HFFc6 (cell line): ENCODE data around the gene PPM1B. TPM values are rescaled to one million over a fixed set of nuclear protein-coding genes. Genes with fewer than 3 reads are reported as not detected.

Experiments used
- DNase-seq: peaks from one replicate; pipeline ENCODE4 v3.0.0-alpha.2; 2018
- H3K27ac Mint-ChIP-seq: 2 replicates; pipeline ENCODE4 v1.8.0; 2020; ENCODE audit warnings: mild to moderate bottlenecking, mixed read lengths
- H3K27me3 Mint-ChIP-seq: 2 replicates; pipeline ENCODE4 v1.8.0; 2021; ENCODE audit warnings: mild to moderate bottlenecking, moderate library complexity, mixed read lengths; ENCODE audit not compliant: insufficient read depth
- H3K36me3 Mint-ChIP-seq: 2 replicates; pipeline ENCODE4 v1.8.0; 2021; ENCODE audit warnings: low read depth, mixed read lengths
- H3K4me1 Mint-ChIP-seq: 2 replicates; pipeline ENCODE4 v1.8.0; 2020; ENCODE audit warnings: low read depth, mixed read lengths
- H3K4me3 Mint-ChIP-seq: 2 replicates; pipeline ENCODE4 v1.8.0; 2020; ENCODE audit warnings: mild to moderate bottlenecking, moderate library complexity, mixed read lengths
- H3K9me3 Mint-ChIP-seq: 2 replicates; pipeline ENCODE4 v1.8.0; 2020; ENCODE audit warnings: mild to moderate bottlenecking, mixed read lengths
- CTCF ChIP-seq: fragments of 200-600 bp; sonication (generic); IDR thresholded peaks from 2 replicates; pipeline ENCODE4 v1.5.0; 2021; ENCODE audit warnings: antibody characterized with exemption, mild to moderate bottlenecking
- total RNA-seq, 6 experiments: library from RNA; stranded (reverse); fragmentation: NEBNext Ultra II Directional; extraction: Animal tissue kit (Norgen Biotek cat#: 25700); gene quantifications; 2 replicates in 1 of 6; 3 replicates in 5 of 6; pipeline ENCODE4 v1.2.3, GENCODE V29; 2021

PPM1B gene
- total RNA-seq, 6 experiments from 2014 or later, result 22.8 to 31.6 (median 27.1) TPM

- Mint-ChIP-seq H3K9me3 (no peaks in the 10 kb centered on the region), H3K4me3 (no peak overlapping the region), H3K36me3 (no peaks in the 10 kb centered on the region; the same call in 1 of the 2 replicates), H3K27ac (no peak overlapping the region), H3K4me1 (peaks cover 33% of the 10 kb centered on the region), H3K27me3 (no peaks in the 10 kb centered on the region)
- no peak for TF ChIP-seq CTCF
- no peak for DNase-seq
Observed at GRCh38 chr2:44178950-44179349, 10.3 kb downstream of the PPM1B start.

DNA sequence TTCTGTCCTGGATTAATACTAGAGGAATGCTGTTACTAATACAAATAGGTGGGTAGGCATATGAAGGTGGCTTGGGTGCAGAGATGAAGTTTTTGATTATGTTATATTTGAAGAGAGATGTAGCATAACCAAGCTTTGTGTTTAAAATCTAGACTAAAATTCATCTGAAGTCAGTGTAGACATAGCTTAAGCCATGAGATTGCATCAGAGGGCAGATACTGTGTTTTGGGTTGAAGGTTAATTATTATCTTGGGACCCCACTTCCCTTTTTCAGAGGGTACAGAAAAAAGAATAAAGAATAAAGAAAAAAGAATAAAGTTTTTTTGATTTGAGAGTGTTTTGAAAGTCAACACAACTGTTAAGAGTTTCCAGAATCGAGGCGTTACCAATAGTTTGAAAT lies 13.0 kb downstream of the PPM1B start:
- Mint-ChIP-seq H3K27ac (no peak overlapping the region), H3K9me3 (no peaks in the 10 kb centered on the region), H3K36me3 (no peaks in the 10 kb centered on the region), H3K27me3 (no peaks in the 10 kb centered on the region), H3K4me1 (peaks cover 26% of the 10 kb centered on the region), H3K4me3 (no peak overlapping the region)
- TF ChIP-seq CTCF, result no peak
- no peak for DNase-seq

- H3K36me3 Mint-ChIP-seq, result no peaks in the 10 kb centered on the region
- no peak overlapping the region for H3K27ac Mint-ChIP-seq
- H3K4me3 Mint-ChIP-seq, result no peak overlapping the region
- no peak for DNase-seq
- peaks cover 32% of the 10 kb centered on the region for H3K4me1 Mint-ChIP-seq
- H3K27me3 Mint-ChIP-seq, result no peaks in the 10 kb centered on the region
- H3K9me3 Mint-ChIP-seq, result no peaks in the 10 kb centered on the region
- no peak for TF ChIP-seq CTCF
Observed at GRCh38 chr2:44184106-44184505, 15.4 kb downstream of the PPM1B start.

GRCh38 chr2:44186810-44187209 lies 18.1 kb downstream of the PPM1B start:
- DNase-seq, result no peak
- H3K9me3 Mint-ChIP-seq, result no peaks in the 10 kb centered on the region
- no peak overlapping the region for H3K4me3 Mint-ChIP-seq
- H3K27me3 Mint-ChIP-seq, result no peaks in the 10 kb centered on the region
- H3K36me3 Mint-ChIP-seq, result peaks cover 4% of the 10 kb centered on the region; the same call in 1 of the 2 replicates
- no peak for TF ChIP-seq CTCF
- H3K4me1 Mint-ChIP-seq, result peaks cover 25% of the 10 kb centered on the region
- H3K27ac Mint-ChIP-seq, result no peak overlapping the region

DNA sequence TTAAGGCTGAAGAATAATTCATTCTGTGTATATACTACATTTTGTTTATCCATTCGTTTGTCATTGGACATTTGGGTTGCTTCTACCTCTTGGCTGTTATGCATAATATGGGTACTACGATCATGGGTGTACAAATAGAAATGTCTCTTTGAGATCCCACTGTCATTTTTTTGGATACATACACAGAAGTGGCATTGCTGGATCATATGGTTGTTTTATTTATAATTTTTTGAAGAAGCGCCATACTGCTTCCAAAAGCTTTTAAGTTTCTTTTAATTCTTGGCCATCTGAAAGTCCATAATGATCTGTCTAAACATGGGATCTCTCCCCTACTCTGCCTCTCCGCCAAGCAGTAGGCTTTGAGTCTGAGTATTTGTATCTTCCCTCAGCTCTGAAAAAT lies 18.6 kb downstream of the PPM1B start:
- H3K4me1 Mint-ChIP-seq, result peaks cover 25% of the 10 kb centered on the region
- H3K4me3 Mint-ChIP-seq, result no peak overlapping the region
- H3K27me3 Mint-ChIP-seq, result no peaks in the 10 kb centered on the region
- H3K36me3 Mint-ChIP-seq, result peaks cover 4% of the 10 kb centered on the region; the same call in 1 of the 2 replicates
- TF ChIP-seq CTCF, result no peak
- H3K27ac Mint-ChIP-seq, result no peak overlapping the region
- no peaks in the 10 kb centered on the region for H3K9me3 Mint-ChIP-seq
- DNase-seq, result no peak

DNA sequence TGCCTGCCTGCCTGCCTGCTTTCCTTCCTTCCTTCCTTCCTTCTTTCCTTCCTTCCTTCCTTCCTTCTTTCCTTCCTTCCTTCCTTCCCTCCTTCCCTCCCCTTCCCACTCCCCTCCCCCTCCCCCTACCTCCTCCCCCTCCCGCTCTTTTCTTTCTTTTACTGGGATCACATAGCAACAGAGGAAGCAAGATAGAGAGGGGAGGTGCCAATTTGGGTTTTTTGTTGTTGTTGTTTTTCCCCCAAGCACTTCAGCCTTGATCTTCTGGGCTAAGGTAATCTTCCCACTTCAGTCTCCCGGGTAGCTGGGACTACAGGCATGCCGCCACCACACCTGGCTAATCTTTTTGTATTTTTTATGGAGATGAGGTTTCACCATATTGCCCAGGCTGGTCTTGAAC lies 20.0 kb downstream of the PPM1B start:
- Mint-ChIP-seq H3K9me3 (no peaks in the 10 kb centered on the region), H3K27me3 (no peaks in the 10 kb centered on the region), H3K4me3 (no peak overlapping the region), H3K36me3 (peaks cover 4% of the 10 kb centered on the region; the same call in 1 of the 2 replicates), H3K27ac (no peak overlapping the region), H3K4me1 (peaks cover 17% of the 10 kb centered on the region; the same call in 1 of the 2 replicates)
- DNase-seq, result no peak
- no peak for TF ChIP-seq CTCF
